ENCODE results near the gene PRKAB1. TPM values are rescaled to one million over a fixed set of nuclear protein-coding genes. Genes with fewer than 3 reads are reported as not detected.
A peak's percentile ranks its signal among the peaks of the same experiment; 100 is the strongest.

PRKAB1 gene
- total RNA-seq, 1 experiment from 2014 or later = 25.0 TPM

DNA sequence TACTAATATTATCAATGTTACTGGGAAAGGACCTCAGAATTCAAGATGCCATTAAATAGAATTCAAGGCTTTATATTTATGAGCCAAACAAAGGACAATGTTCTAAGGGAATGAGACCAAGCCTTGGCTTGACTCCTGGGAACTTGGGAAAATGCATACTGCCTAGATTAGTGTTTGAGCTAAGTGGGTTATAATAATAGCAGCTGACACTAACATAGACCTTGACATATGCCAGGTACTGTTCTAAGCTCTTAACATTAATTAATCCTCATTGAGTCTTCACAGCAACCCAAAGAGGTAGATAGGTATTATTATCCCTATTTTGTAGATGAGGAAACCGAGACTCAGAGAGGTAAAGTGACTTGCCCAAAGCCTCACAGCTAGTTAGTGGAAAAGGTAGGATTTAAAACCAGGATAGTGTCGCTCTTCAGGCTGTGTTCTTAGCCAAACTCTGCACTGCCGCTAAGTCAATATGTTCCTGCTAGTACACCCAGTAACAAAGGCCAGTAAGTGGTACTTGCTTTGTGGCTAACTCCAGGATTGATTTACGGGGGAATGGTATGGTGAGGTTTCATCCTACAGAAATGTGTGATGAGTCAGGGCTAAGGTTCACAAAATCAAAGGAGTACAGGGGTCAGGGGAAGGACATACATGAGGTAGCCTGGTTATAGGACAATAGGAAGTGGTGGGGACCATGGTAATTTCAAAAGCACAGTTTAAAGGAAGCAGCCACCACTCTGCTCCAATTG is 35.8 kb upstream of the PRKAB1 start:
- no peak overlapping the region for H3K27ac ChIP-seq (ENCODE audit: low read depth, low read length)
- peak overlapping the region; percentile 58 for H2AFZ ChIP-seq (ENCODE audit: low read depth, low read length, poor library complexity, severe bottlenecking)
- 0 out of 2 replicates have a peak, but pooled peaks cover 10% of the 10 kb centered on the region for H3K27me3 ChIP-seq (ENCODE audit: insufficient read depth, low read length)
- intact Hi-C loops (cut with micrococcal nuclease) = no loop called here
- peaks cover 3 to 15% of the 10 kb centered on the region in 2 experiments; a peak in 3 of 4 replicates for H3K4me1 ChIP-seq (ENCODE audit: control insufficient read depth in 1 of 2, insufficient read depth in 2 of 2, low read length in 2 of 2)
- POLR2A ChIA-PET = no interaction called here
- H3K9me3 ChIP-seq (ENCODE audit: control insufficient read depth in 1 of 2, insufficient read depth in 1 of 2, low read depth in 1 of 2, low read length in 2 of 2) = no peaks in the 10 kb centered on the region
- RAD21 ChIA-PET (ENCODE audit: low non-redundant PET in 1 of 2, low total read pairs in 2 of 2, uncharacterized antibody in 2 of 2, unreplicated experiment in 2 of 2) = no interaction called here
- BruUV-seq (replicated peaks) = no TSS peak
- ATAC-seq (peak; percentile 85), DNase-seq (ENCODE audit: low read depth, low spot score) (peak; percentile 43)
- H3K79me2 ChIP-seq (ENCODE audit: insufficient read depth, low read length) = no peaks in the 10 kb centered on the region
- peak overlapping the region in 1 of 2 experiments; percentile 10; a peak in 1 of 4 replicates for H3K4me3 ChIP-seq (replicated peaks in 1 of 2; ENCODE audit: low read depth in 1 of 2, low read length in 2 of 2)
- no peaks in the 10 kb centered on the region for H3K9me2 ChIP-seq (ENCODE audit: insufficient read depth)
- H3K36me3 ChIP-seq (ENCODE audit: control insufficient read depth in 1 of 2, insufficient read depth in 2 of 2, low read length in 2 of 2) = no peaks in the 10 kb centered on the region
- CTCF ChIA-PET = no interaction called here
- H3K9ac ChIP-seq (ENCODE audit: low read length) = no peak overlapping the region
- no peak for TF ChIP-seq RAD21 (IDR thresholded peaks at IDR 0.05; ENCODE audit: low read depth)
- TF ChIP-seq YY1 (IDR thresholded peaks at IDR 0.05; ENCODE audit: extremely low read depth, insufficient replicate concordance, low read depth, low read length) = no peak
- no peak for TF ChIP-seq MAX (IDR thresholded peaks at IDR 0.05)
- no peak for TF ChIP-seq CBX3 (IDR thresholded peaks at IDR 0.05; ENCODE audit: low read depth)
- no peak for TF ChIP-seq EZH2 (IDR thresholded peaks at IDR 0.05)
- TF ChIP-seq POLR2A (IDR thresholded peaks at IDR 0.05; ENCODE audit: borderline replicate concordance, extremely low read depth, insufficient read depth, insufficient read length) = no peak
- TF ChIP-seq EZH2phosphoT487 (IDR thresholded peaks at IDR 0.05; ENCODE audit: borderline replicate concordance) = no peak
- TF ChIP-seq ELF1 (IDR thresholded peaks at IDR 0.05; ENCODE audit: borderline replicate concordance, low read depth) = no peak
- TF ChIP-seq SIN3A (IDR thresholded peaks at IDR 0.05; ENCODE audit: low read depth) = no peak
- no peak for TF ChIP-seq ZNF274 (IDR thresholded peaks at IDR 0.05; ENCODE audit: low read depth, low read length)
- no peak for TF ChIP-seq JUND (IDR thresholded peaks at IDR 0.05)
- TF ChIP-seq ZBTB33 (IDR thresholded peaks at IDR 0.05; ENCODE audit: extremely low read depth, insufficient replicate concordance, low read length) = no peak
- TF ChIP-seq POLR2AphosphoS5 (IDR thresholded peaks at IDR 0.05; ENCODE audit: low read depth, low read length) = no peak
- TF ChIP-seq SP1 (IDR thresholded peaks at IDR 0.05; ENCODE audit: low read depth) = no peak; the same call in 1 of the 2 replicates
- TF ChIP-seq, protein P1, sequence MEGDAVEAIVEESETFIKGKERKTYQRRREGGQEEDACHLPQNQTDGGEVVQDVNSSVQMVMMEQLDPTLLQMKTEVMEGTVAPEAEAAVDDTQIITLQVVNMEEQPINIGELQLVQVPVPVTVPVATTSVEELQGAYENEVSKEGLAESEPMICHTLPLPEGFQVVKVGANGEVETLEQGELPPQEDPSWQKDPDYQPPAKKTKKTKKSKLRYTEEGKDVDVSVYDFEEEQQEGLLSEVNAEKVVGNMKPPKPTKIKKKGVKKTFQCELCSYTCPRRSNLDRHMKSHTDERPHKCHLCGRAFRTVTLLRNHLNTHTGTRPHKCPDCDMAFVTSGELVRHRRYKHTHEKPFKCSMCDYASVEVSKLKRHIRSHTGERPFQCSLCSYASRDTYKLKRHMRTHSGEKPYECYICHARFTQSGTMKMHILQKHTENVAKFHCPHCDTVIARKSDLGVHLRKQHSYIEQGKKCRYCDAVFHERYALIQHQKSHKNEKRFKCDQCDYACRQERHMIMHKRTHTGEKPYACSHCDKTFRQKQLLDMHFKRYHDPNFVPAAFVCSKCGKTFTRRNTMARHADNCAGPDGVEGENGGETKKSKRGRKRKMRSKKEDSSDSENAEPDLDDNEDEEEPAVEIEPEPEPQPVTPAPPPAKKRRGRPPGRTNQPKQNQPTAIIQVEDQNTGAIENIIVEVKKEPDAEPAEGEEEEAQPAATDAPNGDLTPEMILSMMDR (IDR thresholded peaks at IDR 0.05 in 2 of 3, conservative IDR thresholded peaks at IDR 0.05 in 1 of 3; ENCODE audit: borderline replicate concordance in 1 of 3, insufficient read depth in 1 of 3, low read depth in 2 of 3, low read length in 2 of 3) = no peak
- no peaks in the 10 kb centered on the region for H4K20me1 ChIP-seq (ENCODE audit: insufficient read depth)
- H3K4me2 ChIP-seq (ENCODE audit: low read length) = peak overlapping the region; percentile 53

All from HCT116 (cell line).